Natural killer cell (primary cell): ENCODE results near the gene SHANK3. TPM values are rescaled to one million over a fixed set of nuclear protein-coding genes. Genes with fewer than 3 reads are reported as not detected.

Source experiments
- ATAC-seq, 3 donors: fragments of 150-1000 bp in 2 of 3; fragments of 200-7000 bp in 1 of 3; cut with Tn5 transposase; 1 replicate in 1 of 3; 2 replicates in 2 of 3; pipeline ENCODE4 v1.10.0; 2021; ENCODE audit warnings: mild to moderate bottlenecking in 2 of 3, moderate library complexity in 2 of 3
- DNase-seq, 2 donors: peaks; one replicate each; pipeline versions ENCODE4 v3.0.0 to v3.0.0-alpha.2; 2013 to 2021; ENCODE audit warnings: mixed read lengths in 1 of 2
- H3K27ac ChIP-seq: one replicate; pipeline ENCODE4 v1.5.1; 2013; ENCODE audit warnings: mild to moderate bottlenecking, low read length
- H3K27me3 ChIP-seq: one replicate; pipeline ENCODE4 v1.6.1; 2013; ENCODE audit warnings: low read length; ENCODE audit not compliant: control insufficient read depth, insufficient read depth
- H3K36me3 ChIP-seq: one replicate; pipeline ENCODE4 v1.6.1; 2013; ENCODE audit warnings: low read length; ENCODE audit not compliant: control insufficient read depth, insufficient read depth
- H3K4me1 ChIP-seq: one replicate; pipeline ENCODE4 v1.6.1; 2013; ENCODE audit warnings: low read length; ENCODE audit not compliant: control insufficient read depth, insufficient read depth
- H3K4me3 ChIP-seq: one replicate; pipeline ENCODE4 v1.5.1; 2013; ENCODE audit warnings: low read length
- H3K9me3 ChIP-seq: one replicate; pipeline ENCODE4 v1.6.1; 2013; ENCODE audit warnings: low read length; ENCODE audit not compliant: control insufficient read depth, insufficient read depth
- H3K27ac Mint-ChIP-seq, 2 donors: one replicate each; pipeline ENCODE4 v1.8.0; 2022; ENCODE audit warnings: mild to moderate bottlenecking in 2 of 2, mixed read lengths in 2 of 2, moderate library complexity in 1 of 2
- H3K27me3 Mint-ChIP-seq, 2 donors: one replicate each; pipeline ENCODE4 v1.8.0; 2022; ENCODE audit warnings: low read depth in 2 of 2, mixed read lengths in 2 of 2
- H3K36me3 Mint-ChIP-seq: one replicate; pipeline ENCODE4 v1.8.0; 2022; ENCODE audit warnings: mixed read lengths
- H3K4me1 Mint-ChIP-seq, 2 donors: one replicate each; pipeline ENCODE4 v1.8.0; 2022; ENCODE audit warnings: mixed read lengths in 2 of 2
- H3K4me3 Mint-ChIP-seq: one replicate; pipeline ENCODE4 v1.8.0; 2022; ENCODE audit warnings: mild to moderate bottlenecking, moderate library complexity, mixed read lengths
- H3K9me3 Mint-ChIP-seq, 2 donors: one replicate each; pipeline ENCODE4 v1.8.0; 2022; ENCODE audit warnings: mixed read lengths in 2 of 2
- WGBS: methylation state at CpG from one replicate; pipeline ENCODE4 v1.1.7; 2013; ENCODE audit warnings: missing lambda C conversion rate; ENCODE audit not compliant: insufficient coverage; 5-methylcytosine and 5-hydroxymethylcytosine counted together
- intact Hi-C: fragments of 100-400 bp; cut with micrococcal nuclease; formaldehyde crosslinking; loops from one replicate; pipeline ENCODE4 v1.14.2; 2022
- total RNA-seq, 4 donors: library from RNA; stranded (reverse); fragments of 120-200 nt in 1 of 4; gene quantifications; one replicate each; pipeline versions ENCODE4 v1.2.3 to v1.2.4, GENCODE V29; 2013 to 2022
- TF ChIP-seq, protein P1 (sequence below): fragments of 200-600 bp; IDR thresholded peaks from one replicate; pipeline ENCODE4 v1.8.0; 2022; ENCODE audit warnings: antibody characterized with exemption

SHANK3 gene
- total RNA-seq, 3 donors from 2014 or later (not counting 1 experiment from before 2014, with no cell fraction given) = 0.07 TPM; not detected in 2

DNA sequence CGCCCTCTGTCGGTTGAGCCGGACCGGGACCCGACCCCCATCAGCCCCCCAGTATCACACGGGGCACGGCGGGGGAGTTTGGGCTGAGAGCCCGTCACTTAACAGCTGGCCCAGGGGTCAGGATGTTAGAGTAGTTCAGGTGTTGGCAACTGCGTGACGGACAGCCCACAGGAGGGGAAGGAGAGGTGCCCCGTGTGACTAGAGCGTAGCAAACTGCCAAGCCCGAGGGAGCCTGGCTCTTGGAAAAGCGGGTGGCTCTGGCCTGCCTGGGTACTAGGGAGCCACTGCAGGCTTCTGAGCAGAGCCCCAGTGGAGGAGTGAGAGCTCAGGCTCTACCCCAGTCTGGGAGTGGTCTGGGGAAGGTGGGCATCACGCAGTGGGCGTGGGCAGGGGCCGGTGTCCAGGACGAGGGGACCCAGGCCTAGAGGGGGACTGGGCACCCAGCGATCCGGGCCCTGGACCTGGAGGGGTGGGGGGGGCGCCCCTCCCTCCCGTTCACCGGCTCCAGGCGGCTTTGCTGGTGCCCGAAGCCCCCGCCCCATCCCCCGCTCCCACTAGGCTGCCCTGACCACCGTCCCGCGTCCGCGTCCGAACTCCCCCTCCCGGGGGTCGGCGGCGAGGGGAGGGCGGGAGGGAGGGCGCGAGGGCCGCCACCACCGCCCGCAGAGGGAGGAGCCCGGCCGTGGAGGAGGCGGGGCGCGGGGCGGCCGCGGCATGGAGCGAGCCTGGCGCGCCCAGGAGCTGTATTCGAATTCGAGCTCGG, 24.4 kb downstream of the SHANK3 start:
- peaks cover 0 to 3% of the 10 kb centered on the region in 2 donors for H3K9me3 Mint-ChIP-seq
- H3K27me3 ChIP-seq = no peaks in the 10 kb centered on the region
- ATAC-seq (no peak), DNase-seq (no peak)
- H3K9me3 ChIP-seq = no peaks in the 10 kb centered on the region
- H3K4me3 Mint-ChIP-seq = no peak overlapping the region
- TF ChIP-seq, protein P1, sequence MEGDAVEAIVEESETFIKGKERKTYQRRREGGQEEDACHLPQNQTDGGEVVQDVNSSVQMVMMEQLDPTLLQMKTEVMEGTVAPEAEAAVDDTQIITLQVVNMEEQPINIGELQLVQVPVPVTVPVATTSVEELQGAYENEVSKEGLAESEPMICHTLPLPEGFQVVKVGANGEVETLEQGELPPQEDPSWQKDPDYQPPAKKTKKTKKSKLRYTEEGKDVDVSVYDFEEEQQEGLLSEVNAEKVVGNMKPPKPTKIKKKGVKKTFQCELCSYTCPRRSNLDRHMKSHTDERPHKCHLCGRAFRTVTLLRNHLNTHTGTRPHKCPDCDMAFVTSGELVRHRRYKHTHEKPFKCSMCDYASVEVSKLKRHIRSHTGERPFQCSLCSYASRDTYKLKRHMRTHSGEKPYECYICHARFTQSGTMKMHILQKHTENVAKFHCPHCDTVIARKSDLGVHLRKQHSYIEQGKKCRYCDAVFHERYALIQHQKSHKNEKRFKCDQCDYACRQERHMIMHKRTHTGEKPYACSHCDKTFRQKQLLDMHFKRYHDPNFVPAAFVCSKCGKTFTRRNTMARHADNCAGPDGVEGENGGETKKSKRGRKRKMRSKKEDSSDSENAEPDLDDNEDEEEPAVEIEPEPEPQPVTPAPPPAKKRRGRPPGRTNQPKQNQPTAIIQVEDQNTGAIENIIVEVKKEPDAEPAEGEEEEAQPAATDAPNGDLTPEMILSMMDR = no peak
- H3K4me3 ChIP-seq = no peak overlapping the region
- no peaks in the 10 kb centered on the region for H3K36me3 Mint-ChIP-seq
- no peaks in the 10 kb centered on the region for H3K4me1 ChIP-seq
- no peak overlapping the region for H3K27ac Mint-ChIP-seq
- H3K27me3 Mint-ChIP-seq = peaks cover 0 to 6% of the 10 kb centered on the region in 2 donors
- H3K27ac ChIP-seq = no peak overlapping the region
- H3K4me1 Mint-ChIP-seq = peaks cover 0 to 4% of the 10 kb centered on the region in 2 donors
- intact Hi-C loops = no loop called here
- 95% methylated on average over 51 of the region's 58 CpGs for WGBS
- no peaks in the 10 kb centered on the region for H3K36me3 ChIP-seq

DNA sequence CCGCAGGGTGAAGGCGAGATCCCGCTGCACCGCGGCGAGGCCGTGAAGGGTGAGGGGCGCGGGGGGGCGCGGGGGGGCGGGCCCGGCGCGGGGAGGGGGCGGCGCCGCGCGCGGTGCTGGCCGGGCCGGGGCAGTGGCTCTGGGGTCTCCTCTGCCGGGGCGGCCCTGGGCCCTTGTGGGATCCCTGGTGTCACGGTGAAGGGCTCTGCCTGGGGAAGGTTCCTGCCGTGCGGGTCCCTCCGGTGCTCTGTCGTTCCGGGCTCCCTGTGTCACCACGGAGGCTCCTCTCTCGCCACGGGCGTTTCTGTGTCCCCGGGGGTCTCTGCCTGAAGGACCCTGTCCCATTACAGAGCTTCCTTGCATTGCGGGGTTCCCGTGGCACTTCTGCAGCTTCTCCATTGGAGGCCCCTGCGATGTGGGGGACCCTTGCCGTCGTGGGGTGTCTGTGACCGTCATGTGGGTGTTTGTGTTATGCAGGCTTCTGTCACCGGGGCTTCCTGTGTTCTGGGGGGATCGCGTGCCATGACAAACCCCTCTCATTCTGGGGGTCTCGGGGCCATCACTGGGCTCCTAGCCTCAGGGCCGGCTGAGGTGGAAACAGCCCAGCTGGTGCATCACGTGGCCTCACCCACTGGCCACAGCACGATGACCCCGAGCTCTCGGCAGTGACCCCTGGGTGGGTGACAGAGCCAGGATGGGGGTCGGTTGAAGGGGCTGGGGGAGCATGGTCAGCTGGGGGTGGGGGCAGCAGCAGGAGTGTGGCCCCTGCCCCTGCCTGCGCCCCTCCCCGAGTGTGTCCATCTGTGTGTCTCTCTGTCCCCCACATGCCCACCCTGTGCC, 25.3 kb downstream of the SHANK3 start:
- ATAC-seq (no peak), DNase-seq (no peak)
- Mint-ChIP-seq H3K4me1 (peaks cover 0 to 12% of the 10 kb centered on the region in 2 donors), H3K9me3 (no peaks in the 10 kb centered on the region), H3K4me3 (no peak overlapping the region), H3K36me3 (no peaks in the 10 kb centered on the region), H3K27me3 (peaks cover 0 to 3% of the 10 kb centered on the region in 2 donors), H3K27ac (no peak overlapping the region)
- no peaks in the 10 kb centered on the region for H3K9me3 ChIP-seq
- H3K36me3 ChIP-seq = no peaks in the 10 kb centered on the region
- WGBS = 92% methylated on average over 52 of the region's 54 CpGs
- H3K4me1 ChIP-seq = no peaks in the 10 kb centered on the region
- TF ChIP-seq, protein P1 = no peak
- H3K27me3 ChIP-seq = no peaks in the 10 kb centered on the region
- intact Hi-C loops = no loop called here
- no peak overlapping the region for H3K4me3 ChIP-seq
- no peak overlapping the region for H3K27ac ChIP-seq

DNA sequence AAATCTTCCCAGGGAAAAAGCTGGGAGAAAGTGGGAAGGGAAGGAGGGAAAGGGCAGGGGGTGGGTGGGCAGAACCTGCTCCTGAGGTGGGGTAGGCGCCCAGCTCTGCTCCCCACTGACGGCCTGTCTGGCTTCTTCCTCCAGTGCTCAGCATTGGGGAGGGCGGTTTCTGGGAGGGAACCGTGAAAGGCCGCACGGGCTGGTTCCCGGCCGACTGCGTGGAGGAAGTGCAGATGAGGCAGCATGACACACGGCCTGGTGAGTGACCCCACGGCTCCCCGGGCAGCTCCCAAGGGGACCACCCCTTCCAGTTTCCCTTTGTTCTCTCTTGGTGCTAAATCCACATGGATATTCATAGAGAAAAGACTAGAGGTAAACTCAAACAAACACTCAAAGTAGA, 25.9 kb downstream of the SHANK3 start:
- 90% methylated on average over 11 of the region's 12 CpGs for whole genome bisulfite sequencing
- TF ChIP-seq, protein P1 = no peak
- Mint-ChIP-seq H3K27ac (no peak overlapping the region), H3K9me3 (no peaks in the 10 kb centered on the region), H3K4me3 (no peak overlapping the region), H3K27me3 (no peaks in the 10 kb centered on the region), H3K36me3 (no peaks in the 10 kb centered on the region), H3K4me1 (peaks cover 0 to 12% of the 10 kb centered on the region in 2 donors)
- intact Hi-C loops = no loop called here
- DNase-seq (no peak), ATAC-seq (no peak)
- Histone ChIP-seq H3K4me1 (no peaks in the 10 kb centered on the region), H3K9me3 (no peaks in the 10 kb centered on the region), H3K27me3 (no peaks in the 10 kb centered on the region), H3K4me3 (no peak overlapping the region), H3K27ac (no peak overlapping the region), H3K36me3 (no peaks in the 10 kb centered on the region)
